ENCODE data around the gene EHHADH. TPM values are rescaled to one million over a fixed set of nuclear protein-coding genes. Genes with fewer than 3 reads are reported as not detected.

Gene EHHADH
- total RNA-seq, 1 donor from 2014 or later: 2.8 TPM

GRCh38 chr3:185205865-185206264 lies 48.0 kb downstream of the EHHADH start:
- Mint-ChIP-seq H3K4me1 (peaks cover 5% of the 10 kb centered on the region), H3K27ac (ENCODE audit: unreplicated experiment) (no peak overlapping the region), H3K27me3 (ENCODE audit: low read depth) (no peaks in the 10 kb centered on the region), H3K9me3 (no peaks in the 10 kb centered on the region), H3K36me3 (ENCODE audit: low read depth) (no peaks in the 10 kb centered on the region), H3K4me3 (no peak overlapping the region)
- DNase-seq (ENCODE audit: low read depth, low spot score): no peak
- TF ChIP-seq CTCF (conservative IDR thresholded peaks at IDR 0.05): no peak

- peaks cover 5% of the 10 kb centered on the region for H3K4me1 Mint-ChIP-seq
- no peak overlapping the region for H3K27ac Mint-ChIP-seq (ENCODE audit: unreplicated experiment)
- no peak for TF ChIP-seq CTCF (conservative IDR thresholded peaks at IDR 0.05)
- no peak overlapping the region for H3K4me3 Mint-ChIP-seq
- no peaks in the 10 kb centered on the region for H3K9me3 Mint-ChIP-seq
- no peaks in the 10 kb centered on the region for H3K36me3 Mint-ChIP-seq (ENCODE audit: low read depth)
- no peak for DNase-seq (ENCODE audit: low read depth, low spot score)
- no peaks in the 10 kb centered on the region for H3K27me3 Mint-ChIP-seq (ENCODE audit: low read depth)
Observed at GRCh38 chr3:185204894-185205293, 49.0 kb downstream of the EHHADH start.

GRCh38 chr3:185200639-185201038 lies 53.2 kb downstream of the EHHADH start:
- Mint-ChIP-seq H3K4me3 (no peak overlapping the region), H3K4me1 (no peaks in the 10 kb centered on the region), H3K9me3 (no peaks in the 10 kb centered on the region), H3K36me3 (ENCODE audit: low read depth) (no peaks in the 10 kb centered on the region), H3K27me3 (ENCODE audit: low read depth) (no peaks in the 10 kb centered on the region), H3K27ac (ENCODE audit: unreplicated experiment) (no peak overlapping the region)
- no peak for DNase-seq (ENCODE audit: low read depth, low spot score)
- TF ChIP-seq CTCF (conservative IDR thresholded peaks at IDR 0.05): no peak

- peaks cover 4% of the 10 kb centered on the region for H3K36me3 Mint-ChIP-seq (ENCODE audit: low read depth)
Observed at GRCh38 chr3:185199671-185200070, 54.2 kb downstream of the EHHADH start.

GRCh38 chr3:185199206-185199605 lies 54.6 kb downstream of the EHHADH start:
- H3K4me1 Mint-ChIP-seq: no peaks in the 10 kb centered on the region
- H3K27me3 Mint-ChIP-seq (ENCODE audit: low read depth): no peaks in the 10 kb centered on the region
- no peak overlapping the region for H3K27ac Mint-ChIP-seq (ENCODE audit: unreplicated experiment)
- TF ChIP-seq CTCF (conservative IDR thresholded peaks at IDR 0.05): no peak
- no peak overlapping the region for H3K4me3 Mint-ChIP-seq
- H3K36me3 Mint-ChIP-seq (ENCODE audit: low read depth): peaks cover 4% of the 10 kb centered on the region
- no peak for DNase-seq (ENCODE audit: low read depth, low spot score)
- H3K9me3 Mint-ChIP-seq: peaks cover 6% of the 10 kb centered on the region

More at GRCh38 chr3:185199671-185200070, 54.2 kb downstream of the EHHADH start:
- Mint-ChIP-seq H3K4me3 (no peak overlapping the region), H3K4me1 (no peaks in the 10 kb centered on the region), H3K9me3 (peaks cover 6% of the 10 kb centered on the region), H3K27ac (ENCODE audit: unreplicated experiment) (no peak overlapping the region), H3K27me3 (ENCODE audit: low read depth) (no peaks in the 10 kb centered on the region)
- DNase-seq (ENCODE audit: low read depth, low spot score): no peak
- TF ChIP-seq CTCF (conservative IDR thresholded peaks at IDR 0.05): no peak

GRCh38 chr3:185197068-185197467 lies 56.8 kb downstream of the EHHADH start:
- Mint-ChIP-seq H3K27ac (ENCODE audit: unreplicated experiment) (no peak overlapping the region), H3K4me1 (no peaks in the 10 kb centered on the region), H3K36me3 (ENCODE audit: low read depth) (peaks cover 8% of the 10 kb centered on the region), H3K4me3 (no peak overlapping the region), H3K9me3 (peaks cover 6% of the 10 kb centered on the region), H3K27me3 (ENCODE audit: low read depth) (no peaks in the 10 kb centered on the region)
- no peak for TF ChIP-seq CTCF (conservative IDR thresholded peaks at IDR 0.05)
- no peak for DNase-seq (ENCODE audit: low read depth, low spot score)

All from neural crest cell (in vitro differentiated cells).